K562 (cell line): ENCODE data around the gene CYLD. TPM values are rescaled to one million over a fixed set of nuclear protein-coding genes. Genes with fewer than 3 reads are reported as not detected.

Source experiments
- ATF1 ChIP-seq, 2 experiments: fragments of 450-650 bp in 1 of 2; IDR thresholded peaks; 2 replicates each; pipeline ENCODE4 v1.6.1; 2016; ENCODE audit warnings: missing compliant biosample characterization in 1 of 2, missing genetic modification characterization in 1 of 2
- ELF2 ChIP-seq: fragments of 250-450 bp; sonication (Bioruptor Pico); IDR thresholded peaks from 2 replicates; pipeline ENCODE4 v1.5.0; 2021; ENCODE audit warnings: mild to moderate bottlenecking
- EP400 ChIP-seq: fragments of 450-650 bp; IDR thresholded peaks from 2 replicates; pipeline ENCODE4 v1.6.1; 2017; ENCODE audit warnings: antibody characterized with exemption, mild to moderate bottlenecking, moderate library complexity
- GTF2F1 ChIP-seq: IDR thresholded peaks from 2 replicates; pipeline ENCODE4 v1.6.1; 2011; ENCODE audit warnings: low read depth, low read length, improper control_type of control experiment
- MCM2 ChIP-seq: fragments of 450-650 bp; IDR thresholded peaks from 2 replicates; pipeline ENCODE4 v1.6.1; 2017; ENCODE audit warnings: low read depth, mild to moderate bottlenecking
- MCM5 ChIP-seq: fragments of 450-650 bp; IDR thresholded peaks from 2 replicates; pipeline ENCODE4 v1.6.1; 2016; ENCODE audit warnings: low read depth
- NR2C1 ChIP-seq, 2 experiments: fragments of 450-650 bp; IDR thresholded peaks; 2 replicates each; pipeline ENCODE4 v1.6.1; 2017; ENCODE audit warnings: mild to moderate bottlenecking in 2 of 2, antibody characterized with exemption in 1 of 2, inconsistent platforms in 1 of 2, missing compliant biosample characterization in 1 of 2, missing genetic modification characterization in 1 of 2
- NR4A1 ChIP-seq, 2 experiments: fragments of 250-450 bp in 1 of 2; fragments of 450-650 bp in 1 of 2; sonication (Bioruptor Pico) in 1 of 2; IDR thresholded peaks; 2 replicates each; pipeline versions ENCODE4 v1.4.0 to v1.6.1; 2016 to 2020; ENCODE audit warnings: mild to moderate bottlenecking in 2 of 2, missing compliant biosample characterization in 1 of 2, missing genetic modification characterization in 1 of 2, moderate library complexity in 1 of 2
- POLR2G ChIP-seq: fragments of 200-400 bp; formaldehyde crosslinking; IDR thresholded peaks from 2 replicates; pipeline ENCODE4 v1.6.1; 2017; ENCODE audit warnings: low read depth, mild to moderate bottlenecking, antibody characterized with exemption, low read length, moderate library complexity
- RFX7 ChIP-seq: fragments of 250-450 bp; sonication (Bioruptor Pico); IDR thresholded peaks from 2 replicates; pipeline ENCODE4 v1.5.1; 2021; ENCODE audit warnings: mild to moderate bottlenecking
- SOX6 ChIP-seq: fragments of 450-650 bp; IDR thresholded peaks from 2 replicates; pipeline ENCODE4 v1.6.1; 2014; ENCODE audit warnings: mild to moderate bottlenecking
- SRSF7 ChIP-seq: fragments of 200-400 bp; formaldehyde crosslinking; optimal IDR thresholded peaks from 2 replicates; pipeline ENCODE3; 2017; ENCODE audit warnings: mild to moderate bottlenecking, low read depth, low read length
- XRCC3 ChIP-seq: fragments of 450-650 bp; IDR thresholded peaks from 2 replicates; pipeline ENCODE4 v1.6.1; 2017; ENCODE audit warnings: mild to moderate bottlenecking, moderate library complexity
- ZC3H4 ChIP-seq: sonication (generic); formaldehyde crosslinking; IDR thresholded peaks from 2 replicates; pipeline ENCODE4 v1.9.0; 2021; ENCODE audit warnings: missing genetic modification reagents, borderline replicate concordance
- ZNF561 ChIP-seq: fragments of 450-650 bp; formaldehyde crosslinking; conservative IDR thresholded peaks from 2 replicates; pipeline ENCODE4 v1.4.0; 2020; ENCODE audit warnings: mild to moderate bottlenecking, moderate library complexity
- ZSCAN29 ChIP-seq: fragments of 450-650 bp; IDR thresholded peaks from 2 replicates; pipeline ENCODE4 v1.6.1; 2017
- polyA plus RNA-seq, 8 experiments: library from polyadenylated mRNA; depleted of rRNA in 4 of 8; stranded (reverse) in 5 of 8; unstranded in 3 of 8; fragments of >200 nt; fragmentation: Nextera tagmentation in 2 of 8; fragmentation: Illumina TruSeq in 1 of 8; extraction: Ambion mirVana in 2 of 8; extraction: Trizol in 1 of 8; gene quantifications; 2 replicates each; pipeline versions ENCODE4 v1.2.1 to v1.2.3, GENCODE V29; 2011 to 2014; ENCODE audit warnings: inconsistent platforms in 1 of 8, missing spikeins in 1 of 8
- total RNA-seq, 7 experiments: library from RNA; depleted of rRNA in 6 of 7; stranded (reverse); fragments of >200 nt in 6 of 7; fragmentation: Illumina TruSeq in 2 of 7; extraction: Trizol in 2 of 7; gene quantifications; 2 replicates each; pipeline versions ENCODE4 v1.2.1 to v1.2.3, GENCODE V29; 2011 to 2021; ENCODE audit warnings: low replicate concordance in 1 of 7
- TF ChIP-seq, protein P1 (sequence below): sonication (generic); formaldehyde crosslinking; IDR thresholded peaks from 2 replicates; pipeline ENCODE4 v1.8.1; 2023; ENCODE audit warnings: mild to moderate bottlenecking, missing genetic modification reagents
- TF ChIP-seq, protein P2 (sequence below), 2 experiments: fragments of 450-650 bp; IDR thresholded peaks; 2 replicates each; pipeline ENCODE4 v1.6.1; 2016
- TF ChIP-seq, protein P3 (sequence below): fragments of 250-450 bp; sonication (Bioruptor Pico); IDR thresholded peaks from 2 replicates; pipeline ENCODE4 v1.4.0; 2020
- TF ChIP-seq, protein P4 (sequence below): IDR thresholded peaks from 2 replicates; pipeline ENCODE4 v1.6.1; 2014; ENCODE audit warnings: antibody characterized with exemption
- TF ChIP-seq, protein P5 (sequence below): fragments of 250-450 bp; sonication (Bioruptor Pico); IDR thresholded peaks from 2 replicates; pipeline ENCODE4 v1.5.1; 2021; ENCODE audit warnings: mild to moderate bottlenecking

CYLD gene
- total and polyA plus RNA-seq, 9 of the 15 experiments (the other 6 are each of a cell fraction or from before 2014, with no cell fraction given): 3.4 to 7.4 (median 5.3) TPM

DNA sequence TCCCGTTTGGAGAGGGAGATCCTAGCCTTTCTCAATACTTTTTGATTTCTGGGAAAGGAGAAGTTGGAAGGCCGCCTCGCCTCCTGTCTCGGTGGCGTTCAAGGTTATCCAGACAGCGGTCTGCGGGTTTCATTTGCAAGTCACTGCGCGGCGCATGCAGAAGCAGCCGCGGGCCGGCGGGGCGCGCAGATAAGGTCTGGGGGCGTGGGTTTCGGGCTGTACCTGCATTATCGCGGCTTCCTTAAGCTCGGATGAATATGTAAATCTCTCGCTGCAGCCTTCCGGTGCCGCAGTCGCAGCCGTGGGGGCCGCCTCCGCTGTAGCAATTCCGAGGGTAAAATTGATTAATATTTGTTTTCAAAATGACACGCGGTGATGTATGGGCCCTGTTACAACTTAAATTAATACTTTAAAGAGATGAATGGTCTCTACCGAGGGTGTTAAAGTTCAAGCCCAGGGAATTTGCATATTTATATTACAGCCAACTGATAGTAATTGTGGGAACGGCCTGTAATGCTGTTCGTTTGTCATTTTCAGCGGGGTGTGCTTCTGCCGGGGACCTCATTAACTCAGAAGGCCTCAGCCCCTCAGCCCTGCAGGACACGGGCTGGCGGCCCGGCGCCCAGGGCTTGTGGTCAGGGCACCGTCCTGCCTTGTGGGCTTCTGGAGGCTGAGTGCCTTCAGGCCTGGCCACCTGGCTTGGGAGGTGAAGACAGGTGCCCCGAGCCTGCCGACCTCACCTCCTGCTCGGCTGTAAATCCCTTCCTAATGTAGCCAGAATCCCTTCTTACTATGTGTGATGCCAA lies 99.4 kb downstream of the CYLD start (continued):
- TF ChIP-seq, protein P1, sequence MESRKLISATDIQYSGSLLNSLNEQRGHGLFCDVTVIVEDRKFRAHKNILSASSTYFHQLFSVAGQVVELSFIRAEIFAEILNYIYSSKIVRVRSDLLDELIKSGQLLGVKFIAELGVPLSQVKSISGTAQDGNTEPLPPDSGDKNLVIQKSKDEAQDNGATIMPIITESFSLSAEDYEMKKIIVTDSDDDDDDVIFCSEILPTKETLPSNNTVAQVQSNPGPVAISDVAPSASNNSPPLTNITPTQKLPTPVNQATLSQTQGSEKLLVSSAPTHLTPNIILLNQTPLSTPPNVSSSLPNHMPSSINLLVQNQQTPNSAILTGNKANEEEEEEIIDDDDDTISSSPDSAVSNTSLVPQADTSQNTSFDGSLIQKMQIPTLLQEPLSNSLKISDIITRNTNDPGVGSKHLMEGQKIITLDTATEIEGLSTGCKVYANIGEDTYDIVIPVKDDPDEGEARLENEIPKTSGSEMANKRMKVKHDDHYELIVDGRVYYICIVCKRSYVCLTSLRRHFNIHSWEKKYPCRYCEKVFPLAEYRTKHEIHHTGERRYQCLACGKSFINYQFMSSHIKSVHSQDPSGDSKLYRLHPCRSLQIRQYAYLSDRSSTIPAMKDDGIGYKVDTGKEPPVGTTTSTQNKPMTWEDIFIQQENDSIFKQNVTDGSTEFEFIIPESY: no peak
- TF ChIP-seq ELF2 (CRISPR knock-in tag) (no peak), ATF1 (CRISPR knock-in tag; IDR thresholded peaks at IDR 0.05) (no peak), ATF1 (tag; IDR thresholded peaks at IDR 0.05) (peak; percentile 63), POLR2G (peak; percentile 40; the same call in 1 of the 2 replicates), GTF2F1 (no peak), NR4A1 (CRISPR knock-in tag; IDR thresholded peaks at IDR 0.05) (no peak), NR4A1 (tag; IDR thresholded peaks at IDR 0.05) (no peak), ZSCAN29 (no peak), ZC3H4 (no peak), RFX7 (CRISPR knock-in tag) (no peak), ZNF561 (CRISPR knock-in tag) (no peak), SOX6 (peak; percentile 86), SRSF7 (no peak), MCM5 (no peak), NR2C1 (IDR thresholded peaks at IDR 0.05) (no peak), NR2C1 (tag; IDR thresholded peaks at IDR 0.05) (peak; percentile 28; the same call in 1 of the 2 replicates), MCM2 (no peak), EP400 (peak; percentile 37; the same call in 1 of the 2 replicates), XRCC3 (no peak)
- TF ChIP-seq, protein P2, sequence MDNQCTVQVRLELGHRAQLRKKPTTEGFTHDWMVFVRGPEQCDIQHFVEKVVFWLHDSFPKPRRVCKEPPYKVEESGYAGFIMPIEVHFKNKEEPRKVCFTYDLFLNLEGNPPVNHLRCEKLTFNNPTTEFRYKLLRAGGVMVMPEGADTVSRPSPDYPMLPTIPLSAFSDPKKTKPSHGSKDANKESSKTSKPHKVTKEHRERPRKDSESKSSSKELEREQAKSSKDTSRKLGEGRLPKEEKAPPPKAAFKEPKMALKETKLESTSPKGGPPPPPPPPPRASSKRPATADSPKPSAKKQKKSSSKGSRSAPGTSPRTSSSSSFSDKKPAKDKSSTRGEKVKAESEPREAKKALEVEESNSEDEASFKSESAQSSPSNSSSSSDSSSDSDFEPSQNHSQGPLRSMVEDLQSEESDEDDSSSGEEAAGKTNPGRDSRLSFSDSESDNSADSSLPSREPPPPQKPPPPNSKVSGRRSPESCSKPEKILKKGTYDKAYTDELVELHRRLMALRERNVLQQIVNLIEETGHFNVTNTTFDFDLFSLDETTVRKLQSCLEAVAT (IDR thresholded peaks at IDR 0.05): peak in 1 of 2 experiments; percentile 78; a peak in 2 of 4 replicates
- TF ChIP-seq, protein P3, sequence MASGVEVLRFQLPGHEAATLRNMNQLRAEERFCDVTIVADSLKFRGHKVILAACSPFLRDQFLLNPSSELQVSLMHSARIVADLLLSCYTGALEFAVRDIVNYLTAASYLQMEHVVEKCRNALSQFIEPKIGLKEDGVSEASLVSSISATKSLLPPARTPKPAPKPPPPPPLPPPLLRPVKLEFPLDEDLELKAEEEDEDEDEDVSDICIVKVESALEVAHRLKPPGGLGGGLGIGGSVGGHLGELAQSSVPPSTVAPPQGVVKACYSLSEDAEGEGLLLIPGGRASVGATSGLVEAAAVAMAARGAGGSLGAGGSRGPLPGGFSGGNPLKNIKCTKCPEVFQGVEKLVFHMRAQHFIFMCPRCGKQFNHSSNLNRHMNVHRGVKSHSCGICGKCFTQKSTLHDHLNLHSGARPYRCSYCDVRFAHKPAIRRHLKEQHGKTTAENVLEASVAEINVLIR (CRISPR knock-in tag): no peak
- TF ChIP-seq, protein P4, sequence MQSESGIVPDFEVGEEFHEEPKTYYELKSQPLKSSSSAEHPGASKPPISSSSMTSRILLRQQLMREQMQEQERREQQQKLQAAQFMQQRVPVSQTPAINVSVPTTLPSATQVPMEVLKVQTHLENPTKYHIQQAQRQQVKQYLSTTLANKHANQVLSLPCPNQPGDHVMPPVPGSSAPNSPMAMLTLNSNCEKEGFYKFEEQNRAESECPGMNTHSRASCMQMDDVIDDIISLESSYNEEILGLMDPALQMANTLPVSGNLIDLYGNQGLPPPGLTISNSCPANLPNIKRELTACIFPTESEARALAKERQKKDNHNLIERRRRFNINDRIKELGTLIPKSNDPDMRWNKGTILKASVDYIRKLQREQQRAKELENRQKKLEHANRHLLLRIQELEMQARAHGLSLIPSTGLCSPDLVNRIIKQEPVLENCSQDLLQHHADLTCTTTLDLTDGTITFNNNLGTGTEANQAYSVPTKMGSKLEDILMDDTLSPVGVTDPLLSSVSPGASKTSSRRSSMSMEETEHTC: no peak
- TF ChIP-seq, protein P5, sequence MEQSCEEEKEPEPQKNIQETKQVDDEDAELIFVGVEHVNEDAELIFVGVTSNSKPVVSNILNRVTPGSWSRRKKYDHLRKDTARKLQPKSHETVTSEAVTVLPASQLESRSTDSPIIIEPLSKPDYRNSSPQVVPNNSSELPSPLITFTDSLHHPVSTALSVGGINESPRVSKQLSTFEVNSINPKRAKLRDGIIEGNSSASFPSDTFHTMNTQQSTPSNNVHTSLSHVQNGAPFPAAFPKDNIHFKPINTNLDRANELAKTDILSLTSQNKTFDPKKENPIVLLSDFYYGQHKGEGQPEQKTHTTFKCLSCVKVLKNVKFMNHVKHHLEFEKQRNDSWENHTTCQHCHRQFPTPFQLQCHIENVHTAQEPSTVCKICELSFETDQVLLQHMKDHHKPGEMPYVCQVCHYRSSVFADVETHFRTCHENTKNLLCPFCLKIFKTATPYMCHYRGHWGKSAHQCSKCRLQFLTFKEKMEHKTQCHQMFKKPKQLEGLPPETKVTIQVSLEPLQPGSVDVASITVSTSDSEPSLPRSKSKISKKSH (CRISPR knock-in tag): no peak
